ENCODE results near the gene CLP1. TPM values are rescaled to one million over a fixed set of nuclear protein-coding genes. Genes with fewer than 3 reads are reported as not detected.
"Not testable (repeated sequence)": the region's sequence is repeated elsewhere in the genome, so short reads cannot be mapped to it uniquely, and the experiment has no call there.

The CLP1 gene
- total RNA-seq, 2 experiments from 2014 or later: 16.2 to 16.9 TPM

DNA sequence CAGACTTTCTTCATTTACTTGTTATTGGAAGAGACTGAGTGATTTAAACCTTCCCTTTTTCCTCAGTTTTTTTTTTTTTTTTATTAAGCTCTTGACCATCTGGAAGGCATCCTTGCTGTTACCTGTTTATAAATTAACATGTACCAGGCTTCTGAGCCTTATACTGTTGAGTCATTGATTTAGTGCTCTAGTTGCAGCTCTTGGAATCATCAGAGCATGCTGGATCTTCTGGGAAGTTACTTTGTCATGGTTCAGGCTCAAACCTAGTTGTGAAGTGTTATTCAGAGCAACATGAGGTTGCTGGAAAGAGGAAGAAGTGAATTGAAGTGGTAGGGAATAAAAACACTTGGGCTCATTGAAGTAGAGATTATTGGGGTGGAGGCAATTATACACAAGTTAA is 16.7 kb downstream of the CLP1 start:
- ChIA-PET CTCF (interaction anchor here (1.3 to 2.1 kb wide), 3 partner anchors 30 to 147 kb away, joined by 3 to 7 read pairs (median 6); no protein-coding TSS in a partner anchor), POLR2A (no interaction called here)
- intact Hi-C loops (cut with micrococcal nuclease): no loop called here
- H3K4me1 Mint-ChIP-seq (ENCODE audit: low read depth): peaks cover 63% of the 10 kb centered on the region
- H3K9me3 Mint-ChIP-seq: no peaks in the 10 kb centered on the region
- no peaks in the 10 kb centered on the region for H3K27me3 Mint-ChIP-seq
- no peak overlapping the region for H3K4me3 Mint-ChIP-seq
- no peak for DNase-seq
- peaks cover 45% of the 10 kb centered on the region for H3K36me3 Mint-ChIP-seq (ENCODE audit: low read depth)
- no peak for ATAC-seq
- no peak overlapping the region for H3K27ac Mint-ChIP-seq
- TF ChIP-seq CTCF (IDR thresholded peaks at IDR 0.05): no peak

- H3K36me3 Mint-ChIP-seq (ENCODE audit: low read depth): peaks cover 50% of the 10 kb centered on the region
- POLR2A ChIA-PET: interaction anchor here (0.8 to 1.7 kb wide), 6 partner anchors 13 to 35 kb away, joined by 3 to 4 read pairs (median 3); no protein-coding TSS in a partner anchor
- CTCF ChIA-PET: interaction anchor here (1.1 to 2.1 kb wide), 6 partner anchors 31 to 218 kb away, joined by 3 to 11 read pairs (median 5); partner anchors contain the start of gene UBE2L6
Measured at GRCh38 chr11:57675176-57675941, 17.8 kb downstream of the CLP1 start.

DNA sequence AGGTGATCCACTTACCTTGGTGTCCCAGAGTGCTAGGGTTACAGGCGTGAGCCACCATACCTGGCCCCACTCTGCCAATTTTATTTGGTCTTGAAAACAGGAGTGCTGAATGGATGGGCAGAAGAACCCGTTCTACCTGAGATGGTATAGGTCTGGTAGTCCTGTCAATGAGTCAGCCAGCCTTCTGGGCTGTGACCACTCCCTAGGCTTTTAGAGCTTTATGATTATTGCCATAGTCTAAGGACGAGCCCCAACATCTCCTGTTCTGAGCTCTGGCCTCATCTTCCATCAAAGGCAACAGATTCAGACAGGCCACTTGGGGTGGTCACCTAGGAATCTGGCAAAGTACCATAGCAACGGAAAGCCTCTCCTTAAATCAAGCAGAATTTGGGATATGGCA is 21.8 kb downstream of the CLP1 start:
- peaks cover 54% of the 10 kb centered on the region for H3K36me3 Mint-ChIP-seq (ENCODE audit: low read depth)
- no peak for TF ChIP-seq CTCF (IDR thresholded peaks at IDR 0.05)
- no peaks in the 10 kb centered on the region for H3K9me3 Mint-ChIP-seq
- ATAC-seq (no peak), DNase-seq (no peak)
- intact Hi-C loops (cut with micrococcal nuclease): no loop called here
- ChIA-PET CTCF (interaction anchor here (1.1 kb wide), 1 partner anchor 121 kb away, joined by 3 read pairs; no protein-coding TSS in a partner anchor), POLR2A (interaction anchor here (2.0 kb wide), 1 partner anchor 12 kb away, joined by 4 read pairs; the partner anchor contains the start of gene ZDHHC5)
- H3K4me1 Mint-ChIP-seq (ENCODE audit: low read depth): peaks cover 62% of the 10 kb centered on the region
- no peaks in the 10 kb centered on the region for H3K27me3 Mint-ChIP-seq
- H3K4me3 Mint-ChIP-seq: no peak overlapping the region
- no peak overlapping the region for H3K27ac Mint-ChIP-seq

More at GRCh38 chr11:57675176-57675941, 17.8 kb downstream of the CLP1 start:
- no peak for ATAC-seq
- no peak for TF ChIP-seq CTCF (IDR thresholded peaks at IDR 0.05)
- intact Hi-C loops (cut with micrococcal nuclease): no loop called here
- Mint-ChIP-seq H3K27me3 (no peaks in the 10 kb centered on the region), H3K27ac (no peak overlapping the region), H3K4me1 (ENCODE audit: low read depth) (peaks cover 71% of the 10 kb centered on the region), H3K4me3 (no peak overlapping the region), H3K9me3 (no peaks in the 10 kb centered on the region)
- DNase-seq: no peak

DNA sequence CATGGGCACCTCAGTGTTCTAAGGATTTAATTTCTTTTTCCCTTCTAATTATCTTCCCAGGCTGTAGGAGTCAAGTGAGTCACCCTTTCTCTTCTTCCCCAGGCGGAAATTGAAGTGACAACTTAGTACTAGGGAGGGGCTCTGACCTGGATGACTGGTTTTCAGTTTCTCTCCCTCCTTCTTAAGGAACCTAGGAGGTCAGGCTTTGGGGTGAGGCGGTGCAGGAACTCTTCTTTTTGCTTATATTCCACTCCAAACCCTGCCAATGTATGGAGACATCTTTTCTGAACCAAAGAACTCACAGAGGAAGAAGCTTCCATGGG is 23.0 kb downstream of the CLP1 start:
- Mint-ChIP-seq H3K9me3 (no peaks in the 10 kb centered on the region), H3K4me1 (ENCODE audit: low read depth) (peaks cover 56% of the 10 kb centered on the region), H3K27me3 (no peaks in the 10 kb centered on the region), H3K36me3 (ENCODE audit: low read depth) (peaks cover 55% of the 10 kb centered on the region), H3K27ac (peak overlapping the region; percentile 37), H3K4me3 (no peak overlapping the region)
- ChIA-PET CTCF (interaction anchor here (0.8 to 1.1 kb wide), 3 partner anchors 8 to 153 kb away, joined by 3 to 5 read pairs (median 3); no protein-coding TSS in a partner anchor), POLR2A (interaction anchor here (0.7 to 1.4 kb wide), 4 partner anchors 21 to 60 kb away, joined by 3 read pairs; no protein-coding TSS in a partner anchor)
- no peak for TF ChIP-seq CTCF (IDR thresholded peaks at IDR 0.05)
- ATAC-seq (peak; percentile 55), DNase-seq (no peak)
- intact Hi-C loops (cut with micrococcal nuclease): no loop called here

- no peak for ATAC-seq
- no peak overlapping the region for H3K4me3 Mint-ChIP-seq
- H3K27me3 Mint-ChIP-seq: no peaks in the 10 kb centered on the region
- peak overlapping the region; percentile 37 for H3K27ac Mint-ChIP-seq
- peaks cover 51% of the 10 kb centered on the region for H3K36me3 Mint-ChIP-seq (ENCODE audit: low read depth)
- no peak for DNase-seq
- peaks cover 49% of the 10 kb centered on the region for H3K4me1 Mint-ChIP-seq (ENCODE audit: low read depth)
- intact Hi-C loops (cut with micrococcal nuclease): no loop called here
- no peak for TF ChIP-seq CTCF (IDR thresholded peaks at IDR 0.05)
- H3K9me3 Mint-ChIP-seq: no peaks in the 10 kb centered on the region
- ChIA-PET CTCF (no interaction called here), POLR2A (interaction anchor here (1.4 kb wide), 1 partner anchor 33 kb away, joined by 3 read pairs; no protein-coding TSS in a partner anchor)
Measured at GRCh38 chr11:57681168-57681567, 23.6 kb downstream of the CLP1 start.

DNA sequence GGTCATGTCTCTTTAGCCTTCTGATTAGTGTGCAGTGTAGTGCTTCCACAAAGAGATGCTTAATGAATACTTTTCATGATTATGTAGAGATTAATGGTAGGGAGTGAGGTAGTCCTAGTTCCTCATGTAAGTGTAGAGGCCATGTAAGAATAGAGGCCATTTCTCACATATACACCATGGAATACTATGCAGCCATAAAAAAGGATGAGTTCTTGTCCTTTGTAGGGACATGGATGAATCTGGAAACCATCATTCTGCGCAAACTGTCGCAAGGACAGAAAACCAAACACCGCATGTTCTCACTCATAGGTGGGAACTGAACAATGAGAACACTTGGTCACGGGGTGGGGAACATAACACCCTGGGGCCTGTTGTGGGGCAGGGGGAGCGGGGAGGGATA is 32.9 kb downstream of the CLP1 start:
- DNase-seq; H3K4me1 Mint-ChIP-seq (ENCODE audit: low read depth); H3K27me3 Mint-ChIP-seq; intact Hi-C loops (cut with micrococcal nuclease); H3K4me3 Mint-ChIP-seq; ATAC-seq; CTCF ChIA-PET; POLR2A ChIA-PET; H3K9me3 Mint-ChIP-seq; H3K27ac Mint-ChIP-seq: not testable (repeated sequence)
- H3K36me3 Mint-ChIP-seq (ENCODE audit: low read depth): peaks cover 40% of the 10 kb centered on the region

Data from activated CD8-positive, alpha-beta T cell treated with anti-CD3 and anti-CD28 coated beads for 36 hours (primary cell).